H1 (cell line): ENCODE data around the gene STARD9. TPM values are rescaled to one million over a fixed set of nuclear protein-coding genes. Genes with fewer than 3 reads are reported as not detected.

Source experiments
- CTCF ChIA-PET: fragments of 300-600 bp; sonication (Branson Sonifier 250); formaldehyde crosslinking; loops from one replicate; lab custom pipeline; 2021; ENCODE audit not compliant: partially characterized antibody; lab: Charles Lee
- POLR2A ChIA-PET: fragments of 300-600 bp; sonication (Branson Sonifier 250); formaldehyde crosslinking; loops from one replicate; lab custom pipeline; 2021; ENCODE audit warnings: inconsistent platforms; ENCODE audit not compliant: partially characterized antibody; lab: Charles Lee
- DNase-seq, 2 experiments: peaks; one replicate each; pipeline versions ENCODE4 v3.0.0 to v3.0.0-alpha.2; 2010 to 2022; ENCODE audit warnings: low spot score in 2 of 2, low read depth in 1 of 2, mixed read lengths in 1 of 2
- FAIRE-seq: peaks from 2 replicates; lab custom pipeline; 2011; peaks lifted over from hg19 to GRCh38; lab: Jason Lieb, UNC
- H2AFZ ChIP-seq: 2 replicates; pipeline ENCODE4 v1.8.1; 2012; ENCODE audit warnings: low read length, inconsistent platforms
- H2AK5ac ChIP-seq: 2 replicates; pipeline ENCODE4 v1.6.1; 2013; ENCODE audit warnings: low read depth, low read length
- H2BK120ac ChIP-seq: replicated peaks from 2 replicates; pipeline ENCODE3; 2013; ENCODE audit warnings: low read depth, low read length, inconsistent platforms
- H2BK12ac ChIP-seq: 2 replicates; pipeline ENCODE4 v1.6.1; 2013; ENCODE audit warnings: low read depth, low read length
- H2BK15ac ChIP-seq: 2 replicates; pipeline ENCODE4 v1.6.1; 2013; ENCODE audit warnings: low read length
- H2BK20ac ChIP-seq: 2 replicates; pipeline ENCODE4 v1.6.1; 2013; ENCODE audit warnings: low read length
- H2BK5ac ChIP-seq: 2 replicates; pipeline ENCODE4 v1.6.1; 2013; ENCODE audit warnings: low read depth, low read length
- H3K14ac ChIP-seq: 2 replicates; pipeline ENCODE4 v1.6.1; 2013; ENCODE audit warnings: inconsistent platforms; ENCODE audit not compliant: insufficient read length
- H3K18ac ChIP-seq: 2 replicates; pipeline ENCODE4 v1.6.1; 2013; ENCODE audit warnings: low read length; ENCODE audit errors: extremely low read depth
- H3K23ac ChIP-seq: 2 replicates; pipeline ENCODE4 v1.6.1; 2013; ENCODE audit warnings: inconsistent platforms; ENCODE audit not compliant: insufficient read length
- H3K23me2 ChIP-seq: 2 replicates; pipeline ENCODE4 v1.6.1; 2013; ENCODE audit warnings: low read depth, low read length
- H3K27ac ChIP-seq: 2 replicates; pipeline ENCODE4 v1.6.1; 2011; ENCODE audit warnings: low read depth, low read length, inconsistent platforms
- H3K27me3 ChIP-seq, 4 experiments: replicated peaks in 1 of 4; 1 replicate in 1 of 4; 2 replicates in 3 of 4; pipeline versions ENCODE4 v1.6.1 to v1.8.1; 2011 to 2013; ENCODE audit warnings: low read length in 3 of 4, mild to moderate bottlenecking in 3 of 4, inconsistent platforms in 2 of 4, mixed read lengths in 2 of 4, moderate library complexity in 1 of 4; ENCODE audit not compliant: control insufficient read depth in 3 of 4, insufficient read depth in 3 of 4; ENCODE audit errors: extremely low read depth in 1 of 4
- H3K36me3 ChIP-seq, 4 experiments: 2 replicates each; pipeline versions ENCODE4 v1.6.1 to v1.8.1; 2011 to 2013; ENCODE audit warnings: mild to moderate bottlenecking in 4 of 4, low read length in 3 of 4, moderate library complexity in 2 of 4, control low read depth in 1 of 4, inconsistent platforms in 1 of 4; ENCODE audit not compliant: insufficient read depth in 4 of 4, control insufficient read depth in 2 of 4
- H3K4ac ChIP-seq: replicated peaks from 2 replicates; pipeline ENCODE3; 2013; ENCODE audit warnings: low read length, low read depth, mixed read lengths, inconsistent platforms; ENCODE audit not compliant: insufficient read length
- H3K4me1 ChIP-seq, 4 experiments: replicated peaks in 1 of 4; 1 replicate in 1 of 4; 2 replicates in 3 of 4; pipeline versions ENCODE4 v1.6.1 to v1.8.1; 2011 to 2013; ENCODE audit warnings: low read length in 3 of 4, inconsistent platforms in 2 of 4, mixed read lengths in 1 of 4; ENCODE audit not compliant: insufficient read depth in 4 of 4, control insufficient read depth in 3 of 4
- H3K4me2 ChIP-seq, 2 experiments: 2 replicates each; pipeline versions ENCODE4 v1.6.1 to v1.8.1; 2011 to 2013; ENCODE audit warnings: low read depth in 2 of 2, low read length in 2 of 2, control low read depth in 1 of 2, inconsistent platforms in 1 of 2, mild to moderate bottlenecking in 1 of 2; ENCODE audit not compliant: insufficient read depth in 1 of 2
- H3K4me3 ChIP-seq, 4 experiments: fragments of 200-600, 300-600 bp in 1 of 4; sonication (generic), shearing (Covaris generic), sonication (Bioruptor Twin) in 1 of 4; 2 replicates each; pipeline versions ENCODE4 v1.5.1 to v1.8.1; 2011 to 2016; ENCODE audit warnings: low read length in 4 of 4, low read depth in 3 of 4, control low read depth in 2 of 4, inconsistent platforms in 2 of 4, mild to moderate bottlenecking in 2 of 4, mixed read lengths in 1 of 4, moderate library complexity in 1 of 4; ENCODE audit not compliant: insufficient read depth in 2 of 4; ENCODE audit errors: extremely low read depth in 1 of 4
- H3K56ac ChIP-seq: replicated peaks from 2 replicates; pipeline ENCODE3; 2013; ENCODE audit warnings: low read depth, mild to moderate bottlenecking, mixed read lengths, low read length, inconsistent platforms; ENCODE audit not compliant: insufficient read length
- H3K79me1 ChIP-seq: 2 replicates; pipeline ENCODE4 v1.6.1; 2013; ENCODE audit warnings: low read depth, low read length, control low read depth
- H3K79me2 ChIP-seq, 2 experiments: 2 replicates each; pipeline versions ENCODE4 v1.6.1 to v1.8.1; 2012 to 2013; ENCODE audit warnings: low read length in 2 of 2, mild to moderate bottlenecking in 2 of 2, inconsistent platforms in 1 of 2; ENCODE audit not compliant: insufficient read depth in 2 of 2, control insufficient read depth in 1 of 2
- H3K9ac ChIP-seq, 4 experiments: replicated peaks in 1 of 4; 1 replicate in 1 of 4; 2 replicates in 3 of 4; pipeline versions ENCODE4 v1.6.1 to v1.8.1; 2011 to 2013; ENCODE audit warnings: low read depth in 3 of 4, low read length in 3 of 4, control low read depth in 2 of 4, mild to moderate bottlenecking in 2 of 4, moderate library complexity in 2 of 4, inconsistent platforms in 1 of 4; ENCODE audit errors: extremely low read depth in 1 of 4
- H3K9me3 ChIP-seq, 2 experiments: 2 replicates each; pipeline versions ENCODE4 v1.6.1 to v1.8.1; 2012 to 2013; ENCODE audit warnings: mild to moderate bottlenecking in 2 of 2, moderate library complexity in 2 of 2, control low read depth in 1 of 2, inconsistent platforms in 1 of 2, low read depth in 1 of 2, low read length in 1 of 2, mixed read lengths in 1 of 2; ENCODE audit not compliant: insufficient read depth in 2 of 2
- H4K20me1 ChIP-seq, 2 experiments: replicated peaks in 1 of 2; 2 replicates each; pipeline versions ENCODE3 to v1.8.1; 2011 to 2013; ENCODE audit warnings: inconsistent platforms in 2 of 2, low read length in 2 of 2, mild to moderate bottlenecking in 1 of 2; ENCODE audit not compliant: insufficient read depth in 2 of 2, control insufficient read depth in 1 of 2
- H4K5ac ChIP-seq: 2 replicates; pipeline ENCODE4 v1.6.1; 2013; ENCODE audit warnings: low read length, low read depth, mixed read lengths, inconsistent platforms; ENCODE audit not compliant: insufficient read length
- H4K8ac ChIP-seq: 2 replicates; pipeline ENCODE4 v1.8.0; 2013; ENCODE audit warnings: mild to moderate bottlenecking, moderate library complexity, low read length, inconsistent platforms; ENCODE audit not compliant: insufficient read depth; ENCODE audit errors: extremely low read depth
- H4K91ac ChIP-seq: replicated peaks from 2 replicates; pipeline ENCODE3; 2013; ENCODE audit warnings: low read length, mixed read lengths, inconsistent platforms; ENCODE audit not compliant: insufficient read length
- BACH1 ChIP-seq: IDR thresholded peaks from 2 replicates; pipeline ENCODE4 v1.6.1; 2012; ENCODE audit warnings: low read length, improper control_type of control experiment
- CHD1 ChIP-seq: IDR thresholded peaks from 2 replicates; pipeline ENCODE4 v1.6.1; 2012; ENCODE audit warnings: low read depth, low read length, improper control_type of control experiment
- CREB1 ChIP-seq: IDR thresholded peaks from 2 replicates; pipeline ENCODE4 v1.6.1; 2012; ENCODE audit warnings: inconsistent platforms
- CTBP2 ChIP-seq: IDR thresholded peaks from 2 replicates; pipeline ENCODE4 v1.7.0; 2011; ENCODE audit warnings: borderline replicate concordance, mild to moderate bottlenecking, moderate library complexity, mixed read lengths, low read length; ENCODE audit not compliant: insufficient read depth, insufficient read length
- HDAC2 ChIP-seq, 2 experiments: fragments of 300-600 bp in 1 of 2; sonication (generic) in 1 of 2; IDR thresholded peaks; 2 replicates each; pipeline ENCODE4 v1.6.1; 2011 to 2012; ENCODE audit warnings: low read depth in 2 of 2, low read length in 2 of 2, mild to moderate bottlenecking in 2 of 2, moderate library complexity in 2 of 2, borderline replicate concordance in 1 of 2, inconsistent platforms in 1 of 2
- JUN ChIP-seq: IDR thresholded peaks from 2 replicates; pipeline ENCODE4 v1.6.1; 2011; ENCODE audit warnings: low read depth, mild to moderate bottlenecking, improper control_type of control experiment, low read length
- KDM1A ChIP-seq: fragments of 200-600, 300-600 bp; sonication (generic); IDR thresholded peaks from 2 replicates; pipeline ENCODE4 v1.7.1; 2016; ENCODE audit warnings: mild to moderate bottlenecking, low read length, borderline replicate concordance
- NRF1 ChIP-seq: IDR thresholded peaks from 2 replicates; pipeline ENCODE4 v1.6.1; 2011; ENCODE audit warnings: mild to moderate bottlenecking, low read depth, low read length, improper control_type of control experiment
- RNF2 ChIP-seq: fragments of 200-900, 300-1000 bp; sonication (generic); IDR thresholded peaks from 2 replicates; pipeline ENCODE4 v1.7.1; 2016; ENCODE audit warnings: borderline replicate concordance, low read depth, mild to moderate bottlenecking, antibody characterized with exemption, low read length; ENCODE audit not compliant: poor library complexity, severe bottlenecking; ENCODE audit errors: missing control alignments
- TAF7 ChIP-seq: optimal IDR thresholded peaks from 2 replicates; pipeline ENCODE3; 2011; ENCODE audit warnings: low read depth, mild to moderate bottlenecking, inconsistent platforms, low read length, moderate library complexity, borderline replicate concordance
- TBP ChIP-seq: IDR thresholded peaks from 2 replicates; pipeline ENCODE4 v1.6.1; 2011; ENCODE audit warnings: low read depth, low read length, improper control_type of control experiment
- WGBS, 2 experiments: shearing (Covaris generic) in 1 of 2; methylation state at CpG; one replicate each; pipeline versions ENCODE4 v1.1.6 to v1.1.7; 2013 to 2015; ENCODE audit warnings: low lambda C conversion rate in 2 of 2, mixed read lengths in 2 of 2, inconsistent platforms in 1 of 2, low coverage in 1 of 2, missing lambda C conversion rate in 1 of 2; ENCODE audit not compliant: insufficient replicate concordance in 2 of 2, insufficient coverage in 1 of 2, insufficient read length in 1 of 2; ENCODE audit errors: extremely low coverage in 1 of 2, missing lambda C conversion rate in 1 of 2; 5-methylcytosine and 5-hydroxymethylcytosine counted together
- polyA plus RNA-seq, 7 experiments: library from polyadenylated mRNA; depleted of rRNA in 3 of 7; stranded (reverse) in 5 of 7; unstranded in 2 of 7; fragments of >200 nt in 5 of 7; fragments of 200-250 nt in 2 of 7; gene quantifications; 1 replicate in 5 of 7; 2 replicates in 1 of 7; 4 replicates in 1 of 7; pipeline versions ENCODE4 v1.2.1 to v1.2.3, GENCODE V29; 2011 to 2013; ENCODE audit warnings: missing spikeins in 2 of 7, mixed read lengths in 2 of 7
- total RNA-seq: library from RNA; stranded (reverse); fragmentation: NEBNext Ultra II Directional; extraction: Animal tissue kit (Norgen Biotek cat#: 25700); gene quantifications from 2 replicates; pipeline ENCODE4 v1.2.1, GENCODE V29; 2021

STARD9 gene
- total and polyA plus RNA-seq, 2 of the 8 experiments (the other 6 are each of a cell fraction or from before 2014, with no cell fraction given), result 2.8 to 7.0 TPM

DNA sequence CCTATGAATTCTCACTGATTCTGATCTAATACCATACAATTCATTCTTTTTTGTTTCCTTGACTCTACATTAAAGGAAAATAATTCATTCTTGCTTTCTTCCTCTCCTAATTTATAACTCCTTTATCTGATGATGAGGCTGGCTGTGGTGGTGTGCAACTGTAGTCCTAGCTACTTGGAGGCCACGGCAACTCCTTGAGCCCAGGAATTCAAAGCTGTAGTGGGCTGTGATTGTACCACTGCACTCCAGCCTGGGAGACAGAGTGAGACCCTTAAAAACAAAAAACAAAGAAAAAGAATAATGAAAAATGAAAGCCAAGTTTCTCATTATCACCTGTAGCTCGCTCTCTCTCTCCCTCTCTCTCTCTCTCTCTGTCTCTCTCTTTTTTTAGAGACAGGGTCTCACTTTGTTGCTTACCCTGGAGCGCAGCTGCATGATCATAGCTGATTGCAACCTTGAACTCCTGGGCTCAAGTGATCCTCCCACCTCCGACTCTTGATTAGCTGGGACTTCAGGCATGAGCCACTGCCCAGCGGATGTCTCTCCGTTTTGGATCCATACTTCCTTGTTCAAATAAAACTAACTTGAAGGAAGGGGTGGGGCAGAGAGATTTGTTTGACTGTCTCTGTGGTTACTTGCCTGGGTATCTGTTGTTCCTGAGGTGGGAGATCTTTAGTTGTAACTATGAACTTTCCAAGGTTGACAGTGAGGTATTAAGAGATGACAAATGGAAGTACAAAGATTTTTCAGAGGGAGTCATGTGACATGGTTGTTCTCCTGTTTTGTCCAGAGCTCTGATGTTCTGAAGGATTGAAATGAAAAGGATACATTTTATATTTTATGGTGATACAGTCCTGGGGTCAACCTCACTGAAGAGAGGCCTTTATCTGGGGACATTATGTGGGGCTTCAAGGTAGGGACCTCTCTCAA lies 46.9 kb downstream of the STARD9 start:
- FAIRE-seq (no peak), DNase-seq (no peak)
- H3K4me3 ChIP-seq, result no peak overlapping the region
- POLR2A ChIA-PET, result interaction anchor here (0.8 to 1.0 kb wide), 2 partner anchors 131 to 280 kb away, joined by 3 read pairs; partner anchors contain the start of gene ZNF106
- 81% methylated on average over 6 of the region's 6 CpGs; no CpG with 5 or more reads in 1 of the 2 experiments for WGBS, 2 experiments
- CTCF ChIA-PET, result interaction anchor here (1.0 to 1.7 kb wide), 4 partner anchors 27 to 38 kb away, joined by 3 to 6 read pairs (median 4); no protein-coding TSS in a partner anchor
- no peak overlapping the region for H3K14ac ChIP-seq
- H4K8ac ChIP-seq, result no peak overlapping the region
- no peak overlapping the region for H2BK120ac ChIP-seq
- H4K5ac ChIP-seq, result no peak overlapping the region
- H3K23ac ChIP-seq, result no peak overlapping the region
- no peak overlapping the region for H4K91ac ChIP-seq
- no peaks in the 10 kb centered on the region for H3K27me3 ChIP-seq
- no peak overlapping the region for H3K9ac ChIP-seq
- H2BK20ac ChIP-seq, result no peak overlapping the region
- no peak overlapping the region for H2AFZ ChIP-seq
- H4K20me1 ChIP-seq, result no peaks in the 10 kb centered on the region
- no peak overlapping the region for H2AK5ac ChIP-seq
- no peak overlapping the region for H2BK5ac ChIP-seq
- no peak overlapping the region for H3K27ac ChIP-seq
- H3K23me2 ChIP-seq, result no peaks in the 10 kb centered on the region
- no peak overlapping the region for H3K4ac ChIP-seq
- peaks cover 2 to 10% (median 3%) of the 10 kb centered on the region in 4 experiments; a peak in 2 of 7 replicates for H3K4me1 ChIP-seq
- H3K9me3 ChIP-seq, result no peaks in the 10 kb centered on the region
- H3K36me3 ChIP-seq, result no peaks in the 10 kb centered on the region
- H3K18ac ChIP-seq, result no peak overlapping the region; the same call in 1 of the 2 replicates
- peak overlapping the region; percentile 14; the same call in 1 of the 2 replicates for H2BK15ac ChIP-seq
- no peak overlapping the region for H3K4me2 ChIP-seq
- no peaks in the 10 kb centered on the region for H3K79me2 ChIP-seq
- no peaks in the 10 kb centered on the region for H3K79me1 ChIP-seq
- H3K56ac ChIP-seq, result no peak overlapping the region
- H2BK12ac ChIP-seq, result no peak overlapping the region; the same call in 1 of the 2 replicates
- no peak for TF ChIP-seq TBP
- no peak for TF ChIP-seq KDM1A
- TF ChIP-seq CREB1, result no peak
- no peak for TF ChIP-seq RNF2
- TF ChIP-seq CHD1, result no peak
- no peak for TF ChIP-seq CTBP2
- TF ChIP-seq TAF7, result no peak
- TF ChIP-seq HDAC2 (IDR thresholded peaks at IDR 0.05; ENCODE audit: borderline replicate concordance in 1 of 2, low read depth in 2 of 2, low read length in 2 of 2), result no peak
- no peak for TF ChIP-seq NRF1
- TF ChIP-seq BACH1, result no peak
- TF ChIP-seq JUN, result no peak
